B cell (primary cell): ENCODE data around the gene KISS1R.

Source experiments
- EZH2 ChIP-seq: IDR thresholded peaks from 2 replicates; pipeline ENCODE4 v1.6.1; 2012; ENCODE audit warnings: borderline replicate concordance, low read depth, mild to moderate bottlenecking, moderate library complexity, low read length; ENCODE audit not compliant: insufficient read depth, poor library complexity, severe bottlenecking
- TF ChIP-seq, protein P1 (sequence below): fragments of 200-600 bp; IDR thresholded peaks from one replicate; pipeline ENCODE4 v1.8.0; 2022; ENCODE audit warnings: antibody characterized with exemption, mild to moderate bottlenecking

DNA sequence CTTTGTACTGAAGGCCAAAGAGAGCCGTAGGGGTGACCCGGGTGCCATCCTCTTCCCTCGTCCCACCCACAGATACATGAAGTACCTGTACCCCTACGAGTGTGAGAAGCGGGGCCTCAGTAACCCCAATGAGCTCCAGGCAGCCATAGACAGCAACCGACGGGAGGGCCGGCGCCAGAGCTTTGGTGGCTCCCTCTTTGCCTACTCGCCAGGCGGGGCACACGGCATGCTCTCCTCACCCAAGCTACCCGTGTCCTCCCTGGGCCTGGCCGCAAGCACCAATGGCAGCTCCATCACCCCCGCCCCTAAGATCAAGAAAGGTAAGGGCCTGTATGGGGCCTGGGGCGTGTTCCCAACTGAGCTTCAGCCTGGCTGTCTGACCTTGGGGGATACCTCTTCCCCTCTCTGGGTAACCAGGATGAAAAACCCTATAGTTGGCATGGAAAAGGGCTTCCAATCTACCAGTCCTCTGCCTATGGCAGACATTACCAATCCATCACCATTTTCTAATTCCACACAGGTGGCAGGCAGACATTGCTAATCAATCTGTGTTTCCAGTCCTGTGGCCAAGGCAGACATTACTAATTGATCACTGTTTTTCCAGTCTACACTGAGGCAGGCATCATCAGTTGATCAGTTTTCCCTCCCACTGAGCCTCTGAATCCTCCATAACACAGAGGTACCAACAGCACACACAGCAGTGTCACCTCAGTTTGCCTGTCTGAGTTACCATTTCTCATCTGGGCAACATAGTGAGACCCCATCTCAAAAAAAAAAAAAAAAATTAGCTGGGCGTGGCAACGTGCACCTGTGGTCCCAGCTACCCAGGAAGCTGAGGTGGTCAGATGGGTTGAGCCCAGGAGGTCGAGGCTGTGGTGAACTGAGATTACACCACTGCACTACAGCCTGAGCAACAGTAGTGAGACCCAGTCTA, 47.9 kb downstream of the KISS1R start:
- TF ChIP-seq, protein P1, sequence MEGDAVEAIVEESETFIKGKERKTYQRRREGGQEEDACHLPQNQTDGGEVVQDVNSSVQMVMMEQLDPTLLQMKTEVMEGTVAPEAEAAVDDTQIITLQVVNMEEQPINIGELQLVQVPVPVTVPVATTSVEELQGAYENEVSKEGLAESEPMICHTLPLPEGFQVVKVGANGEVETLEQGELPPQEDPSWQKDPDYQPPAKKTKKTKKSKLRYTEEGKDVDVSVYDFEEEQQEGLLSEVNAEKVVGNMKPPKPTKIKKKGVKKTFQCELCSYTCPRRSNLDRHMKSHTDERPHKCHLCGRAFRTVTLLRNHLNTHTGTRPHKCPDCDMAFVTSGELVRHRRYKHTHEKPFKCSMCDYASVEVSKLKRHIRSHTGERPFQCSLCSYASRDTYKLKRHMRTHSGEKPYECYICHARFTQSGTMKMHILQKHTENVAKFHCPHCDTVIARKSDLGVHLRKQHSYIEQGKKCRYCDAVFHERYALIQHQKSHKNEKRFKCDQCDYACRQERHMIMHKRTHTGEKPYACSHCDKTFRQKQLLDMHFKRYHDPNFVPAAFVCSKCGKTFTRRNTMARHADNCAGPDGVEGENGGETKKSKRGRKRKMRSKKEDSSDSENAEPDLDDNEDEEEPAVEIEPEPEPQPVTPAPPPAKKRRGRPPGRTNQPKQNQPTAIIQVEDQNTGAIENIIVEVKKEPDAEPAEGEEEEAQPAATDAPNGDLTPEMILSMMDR, result no peak
- TF ChIP-seq EZH2, result no peak
